PFSK-1 (cell line): ENCODE results near the gene WNT5A.

Experiments
- POLR2AphosphoS5 ChIP-seq: IDR thresholded peaks from 2 replicates; pipeline ENCODE4 v1.6.1; 2012; ENCODE audit warnings: low read depth, mild to moderate bottlenecking, control low read depth, low read length, moderate library complexity
- SIN3A ChIP-seq: IDR thresholded peaks from 2 replicates; pipeline ENCODE4 v1.6.1; 2012; ENCODE audit warnings: mild to moderate bottlenecking, low read length, moderate library complexity, borderline replicate concordance; ENCODE audit not compliant: insufficient read depth
- TAF1 ChIP-seq: IDR thresholded peaks from 2 replicates; pipeline ENCODE4 v1.6.1; 2012; ENCODE audit warnings: low read length, control low read depth, borderline replicate concordance; ENCODE audit not compliant: insufficient read depth

GRCh38 chr3:55439657-55440056 is 47.4 kb downstream of the WNT5A start:
- TF ChIP-seq TAF1 (no peak), POLR2AphosphoS5 (no peak), SIN3A (no peak)
